Measurements from ENCODE around the gene CYRIA.

GRCh38 chr2:16630463-16630862 lies 35.2 kb downstream of the CYRIA start:
- no peak for TF ChIP-seq EP300 (IDR thresholded peaks at IDR 0.05; ENCODE audit: borderline replicate concordance)
- TF ChIP-seq, protein P1, sequence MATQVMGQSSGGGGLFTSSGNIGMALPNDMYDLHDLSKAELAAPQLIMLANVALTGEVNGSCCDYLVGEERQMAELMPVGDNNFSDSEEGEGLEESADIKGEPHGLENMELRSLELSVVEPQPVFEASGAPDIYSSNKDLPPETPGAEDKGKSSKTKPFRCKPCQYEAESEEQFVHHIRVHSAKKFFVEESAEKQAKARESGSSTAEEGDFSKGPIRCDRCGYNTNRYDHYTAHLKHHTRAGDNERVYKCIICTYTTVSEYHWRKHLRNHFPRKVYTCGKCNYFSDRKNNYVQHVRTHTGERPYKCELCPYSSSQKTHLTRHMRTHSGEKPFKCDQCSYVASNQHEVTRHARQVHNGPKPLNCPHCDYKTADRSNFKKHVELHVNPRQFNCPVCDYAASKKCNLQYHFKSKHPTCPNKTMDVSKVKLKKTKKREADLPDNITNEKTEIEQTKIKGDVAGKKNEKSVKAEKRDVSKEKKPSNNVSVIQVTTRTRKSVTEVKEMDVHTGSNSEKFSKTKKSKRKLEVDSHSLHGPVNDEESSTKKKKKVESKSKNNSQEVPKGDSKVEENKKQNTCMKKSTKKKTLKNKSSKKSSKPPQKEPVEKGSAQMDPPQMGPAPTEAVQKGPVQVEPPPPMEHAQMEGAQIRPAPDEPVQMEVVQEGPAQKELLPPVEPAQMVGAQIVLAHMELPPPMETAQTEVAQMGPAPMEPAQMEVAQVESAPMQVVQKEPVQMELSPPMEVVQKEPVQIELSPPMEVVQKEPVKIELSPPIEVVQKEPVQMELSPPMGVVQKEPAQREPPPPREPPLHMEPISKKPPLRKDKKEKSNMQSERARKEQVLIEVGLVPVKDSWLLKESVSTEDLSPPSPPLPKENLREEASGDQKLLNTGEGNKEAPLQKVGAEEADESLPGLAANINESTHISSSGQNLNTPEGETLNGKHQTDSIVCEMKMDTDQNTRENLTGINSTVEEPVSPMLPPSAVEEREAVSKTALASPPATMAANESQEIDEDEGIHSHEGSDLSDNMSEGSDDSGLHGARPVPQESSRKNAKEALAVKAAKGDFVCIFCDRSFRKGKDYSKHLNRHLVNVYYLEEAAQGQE (IDR thresholded peaks at IDR 0.05; ENCODE audit: low read depth), result no peak
- TF ChIP-seq FOXM1 (IDR thresholded peaks at IDR 0.05; ENCODE audit: borderline replicate concordance, low read depth), result no peak
- no peak for TF ChIP-seq USF1 (IDR thresholded peaks at IDR 0.05)
